ENCODE data around the gene IDUA.
A peak's percentile ranks its signal among the peaks of the same experiment; 100 is the strongest.
"Not testable (repeated sequence)": the region's sequence is repeated elsewhere in the genome, so short reads cannot be mapped to it uniquely, and the experiment has no call there.

Gene IDUA

GRCh38 chr4:1040344-1041146 is 53.7 kb downstream of the IDUA start:
- no peaks in the 10 kb centered on the region for H3K9me3 ChIP-seq (ENCODE audit: control insufficient read depth, low read depth, low read length)
- H3K27me3 ChIP-seq (ENCODE audit: control insufficient read depth, insufficient read depth, low read length), result peaks cover 24% of the 10 kb centered on the region
- no peak overlapping the region for H3K27ac ChIP-seq (ENCODE audit: low read length)
- no peak overlapping the region for H3K9ac ChIP-seq (ENCODE audit: low read length)
- H3K4me1 ChIP-seq (ENCODE audit: control insufficient read depth, low read depth, low read length), result peaks cover 3% of the 10 kb centered on the region
- H3K4me3 ChIP-seq (ENCODE audit: low read length), result no peak overlapping the region
- no peaks in the 10 kb centered on the region for H3K36me3 ChIP-seq (ENCODE audit: control insufficient read depth, low read depth, low read length)

- H3K9me3 ChIP-seq (ENCODE audit: control insufficient read depth, low read depth, low read length), result no peaks in the 10 kb centered on the region
- no peaks in the 10 kb centered on the region for H3K36me3 ChIP-seq (ENCODE audit: control insufficient read depth, low read depth, low read length)
- H3K27ac ChIP-seq (ENCODE audit: low read length), result no peak overlapping the region
- H3K27me3 ChIP-seq (ENCODE audit: control insufficient read depth, insufficient read depth, low read length), result peaks cover 29% of the 10 kb centered on the region
- H3K4me1 ChIP-seq (ENCODE audit: control insufficient read depth, low read depth, low read length), result peaks cover 3% of the 10 kb centered on the region
- H3K4me3 ChIP-seq (ENCODE audit: low read length), result no peak overlapping the region
- no peak overlapping the region for H3K9ac ChIP-seq (ENCODE audit: low read length)
These were observed 54.5 kb downstream of the IDUA start for GRCh38 chr4:1041147-1041935.

GRCh38 chr4:1041936-1042330 is 55.1 kb downstream of the IDUA start:
- Histone ChIP-seq H3K27ac (ENCODE audit: low read length) (no peak overlapping the region), H3K9ac (ENCODE audit: low read length) (no peak overlapping the region), H3K9me3 (ENCODE audit: control insufficient read depth, low read depth, low read length) (no peaks in the 10 kb centered on the region), H3K4me1 (ENCODE audit: control insufficient read depth, low read depth, low read length) (peaks cover 3% of the 10 kb centered on the region), H3K27me3 (ENCODE audit: control insufficient read depth, insufficient read depth, low read length) (peaks cover 35% of the 10 kb centered on the region), H3K36me3 (ENCODE audit: control insufficient read depth, low read depth, low read length) (no peaks in the 10 kb centered on the region), H3K4me3 (ENCODE audit: low read length) (no peak overlapping the region)

- H3K4me1 ChIP-seq (ENCODE audit: control insufficient read depth, low read depth, low read length), result peaks cover 3% of the 10 kb centered on the region
- no peak overlapping the region for H3K27ac ChIP-seq (ENCODE audit: low read length)
- H3K4me3 ChIP-seq (ENCODE audit: low read length), result no peak overlapping the region
- H3K9ac ChIP-seq (ENCODE audit: low read length), result no peak overlapping the region
- H3K9me3 ChIP-seq (ENCODE audit: control insufficient read depth, low read depth, low read length), result no peaks in the 10 kb centered on the region
- H3K36me3 ChIP-seq (ENCODE audit: control insufficient read depth, low read depth, low read length), result no peaks in the 10 kb centered on the region
- peaks cover 41% of the 10 kb centered on the region for H3K27me3 ChIP-seq (ENCODE audit: control insufficient read depth, insufficient read depth, low read length)
These were observed 55.7 kb downstream of the IDUA start for GRCh38 chr4:1042352-1043055.

- H3K4me3 ChIP-seq (ENCODE audit: low read length), result no peak overlapping the region
- H3K9ac ChIP-seq (ENCODE audit: low read length), result peak overlapping the region; percentile 1
- no peaks in the 10 kb centered on the region for H3K9me3 ChIP-seq (ENCODE audit: control insufficient read depth, low read depth, low read length)
These were observed 56.3 kb downstream of the IDUA start for GRCh38 chr4:1043162-1043561.

GRCh38 chr4:1043651-1044468 is 57.0 kb downstream of the IDUA start:
- Histone ChIP-seq H3K9ac (ENCODE audit: low read length) (peak overlapping the region; percentile 1), H3K27me3 (ENCODE audit: control insufficient read depth, insufficient read depth, low read length) (peaks cover 54% of the 10 kb centered on the region), H3K36me3 (ENCODE audit: control insufficient read depth, low read depth, low read length) (no peaks in the 10 kb centered on the region), H3K4me1 (ENCODE audit: control insufficient read depth, low read depth, low read length) (peaks cover 3% of the 10 kb centered on the region), H3K4me3 (ENCODE audit: low read length) (no peak overlapping the region), H3K27ac (ENCODE audit: low read length) (no peak overlapping the region), H3K9me3 (ENCODE audit: control insufficient read depth, low read depth, low read length) (no peaks in the 10 kb centered on the region)

More at GRCh38 chr4:1043162-1043561, 56.3 kb downstream of the IDUA start:
- Histone ChIP-seq H3K4me1 (ENCODE audit: control insufficient read depth, low read depth, low read length) (peaks cover 3% of the 10 kb centered on the region), H3K27me3 (ENCODE audit: control insufficient read depth, insufficient read depth, low read length) (peaks cover 47% of the 10 kb centered on the region), H3K27ac (ENCODE audit: low read length) (no peak overlapping the region), H3K36me3 (ENCODE audit: control insufficient read depth, low read depth, low read length) (no peaks in the 10 kb centered on the region)

GRCh38 chr4:1044469-1045192 is 57.8 kb downstream of the IDUA start:
- no peaks in the 10 kb centered on the region for H3K36me3 ChIP-seq (ENCODE audit: control insufficient read depth, low read depth, low read length)
- H3K4me1 ChIP-seq (ENCODE audit: control insufficient read depth, low read depth, low read length), result peaks cover 3% of the 10 kb centered on the region
- peaks cover 62% of the 10 kb centered on the region for H3K27me3 ChIP-seq (ENCODE audit: control insufficient read depth, insufficient read depth, low read length)
- H3K9me3 ChIP-seq (ENCODE audit: control insufficient read depth, low read depth, low read length), result no peaks in the 10 kb centered on the region
- no peak overlapping the region for H3K4me3 ChIP-seq (ENCODE audit: low read length)
- H3K27ac ChIP-seq (ENCODE audit: low read length), result no peak overlapping the region
- no peak overlapping the region for H3K9ac ChIP-seq (ENCODE audit: low read length)

GRCh38 chr4:1045193-1045594 is 58.4 kb downstream of the IDUA start:
- H3K4me1 ChIP-seq (ENCODE audit: control insufficient read depth, low read depth, low read length), result peaks cover 3% of the 10 kb centered on the region

GRCh38 chr4:1045595-1046201 is 58.9 kb downstream of the IDUA start:
- H3K4me1 ChIP-seq (ENCODE audit: control insufficient read depth, low read depth, low read length), result peaks cover 3% of the 10 kb centered on the region
- no peaks in the 10 kb centered on the region for H3K36me3 ChIP-seq (ENCODE audit: control insufficient read depth, low read depth, low read length)
- H3K27ac ChIP-seq (ENCODE audit: low read length), result no peak overlapping the region
- H3K9ac ChIP-seq (ENCODE audit: low read length), result no peak overlapping the region
- H3K4me3 ChIP-seq (ENCODE audit: low read length), result peak overlapping the region; percentile 21
- H3K27me3 ChIP-seq (ENCODE audit: control insufficient read depth, insufficient read depth, low read length), result peaks cover 73% of the 10 kb centered on the region
- no peaks in the 10 kb centered on the region for H3K9me3 ChIP-seq (ENCODE audit: control insufficient read depth, low read depth, low read length)

More at GRCh38 chr4:1045193-1045594, 58.4 kb downstream of the IDUA start:
- H3K27ac ChIP-seq (ENCODE audit: low read length), result no peak overlapping the region
- H3K27me3 ChIP-seq (ENCODE audit: control insufficient read depth, insufficient read depth, low read length), result peaks cover 68% of the 10 kb centered on the region
- H3K9ac ChIP-seq (ENCODE audit: low read length), result no peak overlapping the region
- no peaks in the 10 kb centered on the region for H3K9me3 ChIP-seq (ENCODE audit: control insufficient read depth, low read depth, low read length)
- H3K36me3 ChIP-seq (ENCODE audit: control insufficient read depth, low read depth, low read length), result no peaks in the 10 kb centered on the region
- peak overlapping the region; percentile 21 for H3K4me3 ChIP-seq (ENCODE audit: low read length)

GRCh38 chr4:1046581-1047011 is 59.8 kb downstream of the IDUA start:
- not testable (repeated sequence) for H3K4me3 ChIP-seq (ENCODE audit: low read length)

More at GRCh38 chr4:1046581-1047011, 59.8 kb downstream of the IDUA start:
- not testable (repeated sequence) for H3K4me1 ChIP-seq (ENCODE audit: control insufficient read depth, low read depth, low read length); H3K36me3 ChIP-seq (ENCODE audit: control insufficient read depth, low read depth, low read length); H3K9me3 ChIP-seq (ENCODE audit: control insufficient read depth, low read depth, low read length); H3K9ac ChIP-seq (ENCODE audit: low read length); H3K27ac ChIP-seq (ENCODE audit: low read length)
- peaks cover 76% of the 10 kb centered on the region for H3K27me3 ChIP-seq (ENCODE audit: control insufficient read depth, insufficient read depth, low read length)

Measured in iPS-18a (cell line).